Activated T-helper 1 cell treated with anti-CD3 and anti-CD28 coated beads, Interleukin-2, amount 50 U/mL, for 16 hours (primary cell): ENCODE measurements around the gene LAMA2.
"Not testable (repeated sequence)": the region's sequence is repeated elsewhere in the genome, so short reads cannot be mapped to it uniquely, and the experiment has no call there.

Experiments
- DNase-seq, 2 donors: peaks; one replicate each; pipeline ENCODE4 v3.0.0-alpha.2; 2020; ENCODE audit warnings: low read depth in 1 of 2, low spot score in 1 of 2

LAMA2 gene

GRCh38 chr6:129073691-129074395 lies 190.9 kb downstream of the LAMA2 start:
- no peak for DNase-seq

- no peak for DNase-seq
Observed at GRCh38 chr6:129084406-129084805, 201.5 kb downstream of the LAMA2 start.

- DNase-seq, result not testable (repeated sequence)
Observed at GRCh38 chr6:129088481-129088880, 205.5 kb downstream of the LAMA2 start.

- no peak for DNase-seq
Observed at GRCh38 chr6:129089357-129089756, 206.4 kb downstream of the LAMA2 start.

GRCh38 chr6:129094147-129094546 lies 211.2 kb downstream of the LAMA2 start:
- no peak for DNase-seq

- DNase-seq, result no peak
Observed at GRCh38 chr6:129096651-129097290, 213.8 kb downstream of the LAMA2 start.

GRCh38 chr6:129098061-129098553 lies 215.2 kb downstream of the LAMA2 start:
- no peak for DNase-seq

GRCh38 chr6:129099696-129100095 lies 216.8 kb downstream of the LAMA2 start:
- no peak for DNase-seq

GRCh38 chr6:129100164-129100563 lies 217.2 kb downstream of the LAMA2 start:
- no peak for DNase-seq

- no peak for DNase-seq
Observed at GRCh38 chr6:129102741-129103140, 219.8 kb downstream of the LAMA2 start.

- DNase-seq, result no peak
Observed at GRCh38 chr6:129104131-129104530, 221.2 kb downstream of the LAMA2 start.

- DNase-seq, result no peak
Observed at GRCh38 chr6:129104560-129104959, 221.6 kb downstream of the LAMA2 start.

- no peak for DNase-seq
Observed at GRCh38 chr6:129105035-129105434, 222.1 kb downstream of the LAMA2 start.

GRCh38 chr6:129105793-129106192 lies 222.9 kb downstream of the LAMA2 start:
- no peak for DNase-seq

- no peak for DNase-seq
Observed at GRCh38 chr6:129108337-129108736, 225.4 kb downstream of the LAMA2 start.

- no peak for DNase-seq
Observed at GRCh38 chr6:129110690-129111343, 227.9 kb downstream of the LAMA2 start.

GRCh38 chr6:129111346-129111745 lies 228.4 kb downstream of the LAMA2 start:
- no peak for DNase-seq

GRCh38 chr6:129111853-129112252 lies 228.9 kb downstream of the LAMA2 start:
- DNase-seq, result no peak

- DNase-seq, result no peak
Observed at GRCh38 chr6:129112591-129112990, 229.7 kb downstream of the LAMA2 start.

- no peak for DNase-seq
Observed at GRCh38 chr6:129113637-129114036, 230.7 kb downstream of the LAMA2 start.

GRCh38 chr6:129114636-129115391 lies 231.9 kb downstream of the LAMA2 start:
- no peak for DNase-seq
